LHCN-M2 (cell line): ENCODE data around the gene NALCN. TPM values are rescaled to one million over a fixed set of nuclear protein-coding genes. Genes with fewer than 3 reads are reported as not detected.

Experiments used
- DNase-seq: peaks from one replicate; pipeline ENCODE4 v3.0.0-alpha.2; 2012; ENCODE audit warnings: low read depth
- total RNA-seq: library from RNA; depleted of rRNA; stranded (reverse); fragments of >200 nt; gene quantifications from 2 replicates; pipeline ENCODE4 v1.2.3, GENCODE V29; 2014

Gene NALCN
- total RNA-seq, 1 experiment from 2014 or later: 5.0 TPM

GRCh38 chr13:101415358-101416174 is 742 bp downstream of the NALCN start:
- DNase-seq: no peak

- DNase-seq: no peak
These were observed 4.2 kb downstream of the NALCN start for GRCh38 chr13:101412076-101412475.

GRCh38 chr13:101408992-101409656 is 7.2 kb downstream of the NALCN start:
- no peak for DNase-seq

GRCh38 chr13:101408154-101408553 is 8.2 kb downstream of the NALCN start:
- DNase-seq: no peak

GRCh38 chr13:101406791-101407190 is 9.5 kb downstream of the NALCN start:
- DNase-seq: no peak

- DNase-seq: no peak
These were observed 15.1 kb downstream of the NALCN start for GRCh38 chr13:101401196-101401595.

- no peak for DNase-seq
These were observed 16.9 kb downstream of the NALCN start for GRCh38 chr13:101399365-101399764.

- peak; percentile 87 for DNase-seq
These were observed 17.4 kb downstream of the NALCN start for GRCh38 chr13:101398920-101399319.

- DNase-seq: peak; percentile 63
These were observed 18.1 kb downstream of the NALCN start for GRCh38 chr13:101398191-101398590.

GRCh38 chr13:101397742-101398141 is 18.6 kb downstream of the NALCN start:
- peak; percentile 95 for DNase-seq

GRCh38 chr13:101394605-101395004 is 21.7 kb downstream of the NALCN start:
- DNase-seq: no peak

GRCh38 chr13:101393140-101393539 is 23.2 kb downstream of the NALCN start:
- no peak for DNase-seq

GRCh38 chr13:101390461-101390860 is 25.8 kb downstream of the NALCN start:
- peak; percentile 70 for DNase-seq

- no peak for DNase-seq
These were observed 31.4 kb downstream of the NALCN start for GRCh38 chr13:101384929-101385328.

GRCh38 chr13:101383595-101383994 is 32.7 kb downstream of the NALCN start:
- DNase-seq: no peak

GRCh38 chr13:101382701-101383100 is 33.6 kb downstream of the NALCN start:
- no peak for DNase-seq

GRCh38 chr13:101382086-101382485 is 34.2 kb downstream of the NALCN start:
- no peak for DNase-seq

- no peak for DNase-seq
These were observed 55.8 kb downstream of the NALCN start for GRCh38 chr13:101360525-101360924.

- DNase-seq: no peak
These were observed 61.4 kb downstream of the NALCN start for GRCh38 chr13:101354895-101355294.

- DNase-seq: peak; percentile 31
These were observed 69.2 kb downstream of the NALCN start for GRCh38 chr13:101346942-101347728.

- no peak for DNase-seq
These were observed 70.1 kb downstream of the NALCN start for GRCh38 chr13:101346161-101346560.

GRCh38 chr13:101343128-101343787 is 73.0 kb downstream of the NALCN start:
- peak; percentile 61 for DNase-seq
